Glomerular visceral epithelial cell (primary cell): Measurements from ENCODE around the gene USP7.
"Not testable (repeated sequence)": the region's sequence is repeated elsewhere in the genome, so short reads cannot be mapped to it uniquely, and the experiment has no call there.

ENCODE experiments used
- DNase-seq: peaks from one replicate; pipeline ENCODE4 v3.0.0-alpha.2; 2016; ENCODE audit errors: extremely low spot score

Gene USP7

DNA sequence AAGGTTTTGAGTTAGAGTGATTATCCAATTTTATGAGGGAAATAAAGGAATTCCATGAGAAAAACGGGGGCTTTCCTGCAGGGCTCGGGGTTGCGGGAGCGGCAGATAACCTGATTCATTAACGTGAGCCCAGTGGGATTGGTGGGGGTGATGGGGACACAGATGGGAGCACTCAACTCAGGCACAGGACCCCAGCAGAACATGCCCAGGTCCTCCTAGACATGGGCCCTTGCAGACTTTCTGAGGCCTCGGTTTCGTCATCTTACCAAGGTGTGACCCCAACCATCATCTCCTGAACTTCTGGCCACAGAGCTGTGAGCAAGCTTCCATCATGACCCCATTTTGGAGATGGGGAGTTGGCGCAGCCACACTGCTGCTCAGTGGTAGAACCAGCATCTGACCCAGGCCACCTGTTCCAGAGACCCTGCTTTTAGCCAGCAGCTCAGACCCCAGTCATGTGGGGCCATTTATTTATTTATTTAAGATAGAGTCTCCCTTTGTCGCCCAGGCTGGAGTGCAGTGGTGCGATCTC lies 117.2 kb downstream of the USP7 start:
- DNase-seq: no peak

DNA sequence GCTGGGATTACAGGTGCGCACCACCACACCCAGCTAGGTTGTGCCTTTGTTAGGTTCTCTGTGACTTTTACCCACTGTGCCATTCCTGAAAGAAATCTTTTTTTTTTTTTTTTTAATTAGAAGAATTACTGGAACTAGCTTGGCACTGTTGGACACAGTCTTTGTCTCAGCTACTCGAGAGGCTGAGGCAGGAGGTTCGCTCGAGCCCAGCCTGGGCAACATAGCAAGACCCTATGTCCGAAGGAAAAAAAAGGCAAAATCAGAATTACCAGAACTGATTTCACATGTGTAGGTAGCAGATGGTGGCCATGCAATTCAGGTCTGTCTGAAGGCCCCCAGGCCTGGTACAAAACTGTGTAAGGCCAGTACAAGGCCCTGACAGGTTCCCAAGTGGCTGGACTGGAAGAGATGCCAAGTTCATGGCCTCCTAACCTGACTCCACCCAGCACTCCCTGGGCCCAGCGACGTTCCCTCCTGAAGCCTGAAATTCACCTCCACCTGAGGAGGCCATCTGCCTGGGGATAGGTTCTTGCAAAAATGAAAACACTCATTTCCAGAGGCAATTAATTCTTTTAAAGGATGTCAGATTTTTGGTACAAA lies 117.9 kb downstream of the USP7 start:
- DNase-seq: no peak

DNA sequence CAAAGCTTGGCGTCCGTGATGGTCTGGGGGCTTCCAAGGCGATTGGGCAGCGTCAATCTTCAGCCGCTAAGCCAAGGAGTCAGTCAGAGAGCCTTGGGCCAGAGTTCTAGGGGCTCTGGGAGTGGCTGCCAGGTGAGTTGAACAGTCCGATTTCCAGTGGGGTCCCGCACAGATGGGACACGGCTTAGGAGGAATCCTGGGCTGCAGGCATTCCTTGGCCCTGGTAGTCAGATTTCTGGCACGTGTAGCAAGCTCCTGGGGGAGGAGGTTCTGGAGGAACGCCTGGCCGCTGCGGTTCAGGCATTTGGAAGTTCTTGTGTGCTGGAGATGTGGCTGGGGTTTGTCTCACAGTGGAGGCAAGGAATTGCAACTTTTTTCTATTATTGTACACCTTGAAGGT lies 120.4 kb downstream of the USP7 start:
- not testable (repeated sequence) for DNase-seq
